Trophoblast cell (in vitro differentiated cells and primary cell): Measurements from ENCODE around the gene PAX3.

Experiments used
- DNase-seq, 2 donors: peaks; one replicate each; pipeline ENCODE4 v3.0.0-alpha.2; 2016
- H2AFZ ChIP-seq: 2 replicates; pipeline ENCODE4 v1.6.1; 2013; ENCODE audit warnings: low read length, moderate library complexity, mild to moderate bottlenecking; ENCODE audit not compliant: insufficient read depth, poor library complexity
- H2AK5ac ChIP-seq: 2 replicates; pipeline ENCODE4 v1.6.1; 2013; ENCODE audit warnings: mild to moderate bottlenecking, low read length
- H2BK120ac ChIP-seq: 2 replicates; pipeline ENCODE4 v1.6.1; 2013; ENCODE audit warnings: low read length, mild to moderate bottlenecking, moderate library complexity; ENCODE audit not compliant: insufficient read depth, poor library complexity
- H2BK12ac ChIP-seq: 2 replicates; pipeline ENCODE4 v1.6.1; 2013; ENCODE audit warnings: mild to moderate bottlenecking, low read length, moderate library complexity
- H2BK5ac ChIP-seq: 2 replicates; pipeline ENCODE4 v1.6.1; 2013; ENCODE audit warnings: low read length, low read depth, moderate library complexity, mild to moderate bottlenecking; ENCODE audit not compliant: poor library complexity
- H3K14ac ChIP-seq: 2 replicates; pipeline ENCODE4 v1.6.1; 2013; ENCODE audit warnings: mild to moderate bottlenecking, low read length
- H3K18ac ChIP-seq: 2 replicates; pipeline ENCODE4 v1.6.1; 2013; ENCODE audit warnings: mild to moderate bottlenecking, low read length
- H3K23ac ChIP-seq: 2 replicates; pipeline ENCODE4 v1.6.1; 2013; ENCODE audit warnings: low read length
- H3K27ac ChIP-seq: 2 replicates; pipeline ENCODE4 v1.5.1; 2013; ENCODE audit warnings: low read depth, mild to moderate bottlenecking, inconsistent platforms, low read length, moderate library complexity
- H3K27me3 ChIP-seq: 2 replicates; pipeline ENCODE4 v1.6.1; 2013; ENCODE audit warnings: inconsistent platforms, mild to moderate bottlenecking, low read length, moderate library complexity; ENCODE audit not compliant: insufficient read depth
- H3K36me3 ChIP-seq, 2 experiments: 1 replicate in 1 of 2; 2 replicates in 1 of 2; pipeline ENCODE4 v1.6.1; 2013; ENCODE audit warnings: low read length in 2 of 2, mild to moderate bottlenecking in 2 of 2, moderate library complexity in 1 of 2; ENCODE audit not compliant: insufficient read depth in 2 of 2, control insufficient read depth in 1 of 2
- H3K4ac ChIP-seq: 2 replicates; pipeline ENCODE4 v1.6.1; 2013; ENCODE audit warnings: low read depth, mild to moderate bottlenecking, low read length, moderate library complexity
- H3K4me1 ChIP-seq, 2 experiments: 1 replicate in 1 of 2; 2 replicates in 1 of 2; pipeline ENCODE4 v1.6.1; 2013; ENCODE audit warnings: low read length in 2 of 2, mild to moderate bottlenecking in 2 of 2, moderate library complexity in 1 of 2; ENCODE audit not compliant: insufficient read depth in 2 of 2, control insufficient read depth in 1 of 2
- H3K4me2 ChIP-seq: 2 replicates; pipeline ENCODE4 v1.6.1; 2013; ENCODE audit warnings: inconsistent platforms, mild to moderate bottlenecking, low read length, moderate library complexity
- H3K4me3 ChIP-seq: 2 replicates; pipeline ENCODE4 v1.5.1; 2013; ENCODE audit warnings: mild to moderate bottlenecking, low read depth, low read length, inconsistent platforms
- H3K79me1 ChIP-seq: one replicate; pipeline ENCODE4 v1.6.1; 2013; ENCODE audit warnings: low read length
- H3K79me2 ChIP-seq: 2 replicates; pipeline ENCODE4 v1.6.1; 2013; ENCODE audit warnings: low read length, mild to moderate bottlenecking; ENCODE audit not compliant: control insufficient read depth, insufficient read depth, poor library complexity
- H3K9ac ChIP-seq: 2 replicates; pipeline ENCODE4 v1.6.1; 2013; ENCODE audit warnings: mild to moderate bottlenecking, low read length
- H3K9me3 ChIP-seq: 2 replicates; pipeline ENCODE4 v1.6.1; 2013; ENCODE audit warnings: low read depth, mild to moderate bottlenecking, control low read depth, inconsistent platforms, low read length; ENCODE audit not compliant: insufficient read depth
- H4K12ac ChIP-seq: 2 replicates; pipeline ENCODE4 v1.6.1; 2013; ENCODE audit warnings: low read depth, mild to moderate bottlenecking, low read length, moderate library complexity
- H4K8ac ChIP-seq: 2 replicates; pipeline ENCODE4 v1.6.1; 2013; ENCODE audit warnings: low read depth, mild to moderate bottlenecking, low read length, moderate library complexity
- H4K91ac ChIP-seq: one replicate; pipeline ENCODE4 v1.6.1; 2013; ENCODE audit warnings: low read depth, mild to moderate bottlenecking, low read length, moderate library complexity
- WGBS: extraction: QIAGEN DNeasy Blood & Tissue Kit; methylation state at CpG from one replicate; pipeline ENCODE4 v1.1.7; 2013; ENCODE audit warnings: missing lambda C conversion rate; ENCODE audit not compliant: insufficient read length, insufficient coverage; ENCODE audit errors: extremely low coverage; 5-methylcytosine and 5-hydroxymethylcytosine counted together

PAX3 gene

DNA sequence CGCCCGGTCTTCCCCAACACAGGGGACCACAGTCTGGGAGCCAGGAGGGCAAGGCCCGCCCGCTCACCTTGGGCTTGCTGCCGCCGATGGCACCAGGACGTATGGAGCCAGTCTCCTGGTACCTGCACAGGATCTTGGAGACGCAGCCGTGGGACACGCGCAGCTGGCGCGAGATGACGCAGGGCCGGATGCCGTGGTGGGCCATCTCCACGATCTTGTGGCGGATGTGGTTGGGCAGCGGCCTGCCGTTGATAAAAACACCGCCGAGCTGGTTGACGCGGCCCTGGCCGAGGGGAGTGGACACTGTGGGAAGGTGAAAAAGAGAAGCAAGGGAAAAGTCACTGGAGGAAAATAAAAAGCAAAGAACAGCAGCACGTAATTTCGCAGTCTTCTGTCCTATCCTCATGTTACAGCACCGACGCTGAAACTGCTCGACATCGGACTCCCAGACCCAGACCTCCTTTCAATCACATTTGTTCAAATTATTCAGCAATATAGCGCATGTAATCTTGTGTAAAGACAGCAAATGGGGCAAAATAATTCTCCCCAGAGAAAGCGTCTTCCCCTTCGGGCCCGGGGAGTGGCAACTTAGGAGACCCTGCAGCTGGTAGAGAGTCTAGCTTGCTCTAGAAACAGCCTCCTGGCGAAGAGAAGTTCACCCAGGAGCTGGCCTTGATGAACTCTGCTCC, 1.7 kb downstream of the PAX3 start:
- H2AFZ ChIP-seq: no peak overlapping the region
- no peaks in the 10 kb centered on the region for H3K36me3 ChIP-seq
- no peak overlapping the region for H2BK120ac ChIP-seq
- H3K9ac ChIP-seq: no peak overlapping the region
- WGBS: no CpG with 5 or more reads among the region's 36 CpGs
- no peak overlapping the region for H3K23ac ChIP-seq
- H4K8ac ChIP-seq: no peak overlapping the region
- H3K79me2 ChIP-seq: no peaks in the 10 kb centered on the region
- H3K4me2 ChIP-seq: no peak overlapping the region
- no peak overlapping the region for H4K12ac ChIP-seq
- peaks cover 0 to 2% of the 10 kb centered on the region in 2 experiments for H3K4me1 ChIP-seq
- H3K4me3 ChIP-seq: no peak overlapping the region
- peaks cover 14% of the 10 kb centered on the region for H3K9me3 ChIP-seq
- no peak overlapping the region for H2BK12ac ChIP-seq
- DNase-seq: no peak
- H2BK5ac ChIP-seq: no peak overlapping the region
- no peak overlapping the region for H3K18ac ChIP-seq
- H3K27me3 ChIP-seq: peaks cover 95% of the 10 kb centered on the region
- H3K79me1 ChIP-seq: no peaks in the 10 kb centered on the region
- H2AK5ac ChIP-seq: no peak overlapping the region
- no peak overlapping the region for H3K14ac ChIP-seq
- no peak overlapping the region for H3K27ac ChIP-seq
- no peak overlapping the region for H3K4ac ChIP-seq
- no peak overlapping the region for H4K91ac ChIP-seq

DNA sequence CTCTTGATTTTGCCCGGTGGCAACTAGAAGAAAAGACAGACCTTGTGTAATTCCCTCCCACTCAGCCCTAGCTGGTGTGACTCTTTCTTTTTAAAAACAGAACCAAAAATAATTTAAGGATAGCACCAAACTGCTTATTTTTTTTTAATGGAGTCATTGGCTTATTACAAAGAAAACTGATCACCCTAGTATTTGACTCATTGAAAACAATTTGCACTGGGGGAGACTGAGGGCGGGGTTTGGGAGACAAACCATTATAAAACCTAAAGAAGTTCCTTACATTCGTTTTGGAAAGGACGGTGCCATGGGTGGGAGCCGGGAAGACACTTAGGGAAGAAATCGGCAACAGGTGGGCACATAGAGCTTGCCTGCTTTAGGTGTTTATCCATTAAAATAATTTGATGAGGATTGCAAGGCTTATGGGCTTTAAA, 2.5 kb downstream of the PAX3 start:
- Histone ChIP-seq H3K4me1 (peaks cover 0 to 2% of the 10 kb centered on the region in 2 experiments), H2AFZ (no peak overlapping the region), H2BK120ac (no peak overlapping the region), H3K9ac (no peak overlapping the region), H3K79me2 (no peaks in the 10 kb centered on the region), H2BK12ac (no peak overlapping the region), H2AK5ac (no peak overlapping the region), H3K4me3 (no peak overlapping the region), H3K36me3 (no peaks in the 10 kb centered on the region), H3K9me3 (peaks cover 14% of the 10 kb centered on the region), H3K23ac (no peak overlapping the region), H3K14ac (no peak overlapping the region), H2BK5ac (no peak overlapping the region), H3K4ac (no peak overlapping the region), H3K27me3 (peaks cover 95% of the 10 kb centered on the region), H3K18ac (no peak overlapping the region), H3K4me2 (no peak overlapping the region), H4K8ac (no peak overlapping the region), H3K27ac (no peak overlapping the region), H4K91ac (no peak overlapping the region), H4K12ac (no peak overlapping the region), H3K79me1 (no peaks in the 10 kb centered on the region)
- WGBS: no CpG with 5 or more reads among the region's 6 CpGs
- DNase-seq: no peak

DNA sequence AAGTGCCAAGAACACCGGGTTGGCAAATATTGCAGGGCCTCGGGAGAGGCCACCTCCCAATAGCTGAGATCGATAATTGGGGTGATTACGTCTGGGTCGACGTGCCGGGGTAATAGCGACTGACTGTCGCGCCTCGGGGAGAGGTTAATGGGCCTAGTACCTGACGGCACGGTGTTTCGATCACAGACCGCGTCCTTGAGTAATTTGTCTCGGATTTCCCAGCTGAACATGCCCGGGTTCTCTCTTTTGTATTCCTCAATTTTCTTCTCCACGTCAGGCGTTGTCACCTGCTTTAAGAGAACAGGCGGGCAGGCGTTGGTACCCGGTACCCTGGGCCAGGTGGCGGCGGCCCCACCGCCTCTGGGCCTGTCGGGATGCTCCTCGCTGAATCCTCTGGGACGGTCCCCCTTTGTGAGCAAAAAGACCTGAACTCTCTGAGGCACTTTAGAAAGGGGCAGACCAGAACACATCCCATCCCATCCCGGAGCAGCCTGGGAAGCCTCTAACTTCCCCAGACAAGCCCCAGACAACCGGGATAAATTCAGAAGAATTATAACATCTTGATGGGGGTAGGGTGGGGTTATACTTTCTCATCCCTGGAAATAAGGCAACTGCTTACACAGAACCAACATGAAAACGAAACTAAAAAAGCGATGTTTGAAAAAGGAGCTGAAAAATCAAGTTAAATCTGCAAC, 3.3 kb downstream of the PAX3 start:
- H3K18ac ChIP-seq: no peak overlapping the region
- no peak overlapping the region for H3K14ac ChIP-seq
- no peak overlapping the region for H4K8ac ChIP-seq
- no peak overlapping the region for H3K27ac ChIP-seq
- H2BK12ac ChIP-seq: no peak overlapping the region
- H3K9ac ChIP-seq: no peak overlapping the region
- no peak overlapping the region for H3K23ac ChIP-seq
- H2BK5ac ChIP-seq: no peak overlapping the region
- no peak overlapping the region for H4K91ac ChIP-seq
- no peak overlapping the region for H3K4ac ChIP-seq
- no peaks in the 10 kb centered on the region for H3K79me2 ChIP-seq
- no peak overlapping the region for H2BK120ac ChIP-seq
- H2AK5ac ChIP-seq: no peak overlapping the region
- H3K9me3 ChIP-seq: peaks cover 14% of the 10 kb centered on the region
- no peak for DNase-seq
- H3K4me2 ChIP-seq: no peak overlapping the region
- H3K4me3 ChIP-seq: no peak overlapping the region
- no CpG with 5 or more reads among the region's 33 CpGs for WGBS
- no peaks in the 10 kb centered on the region for H3K79me1 ChIP-seq
- no peaks in the 10 kb centered on the region for H3K36me3 ChIP-seq
- no peak overlapping the region for H2AFZ ChIP-seq
- peaks cover 95% of the 10 kb centered on the region for H3K27me3 ChIP-seq
- peaks cover 2 to 3% of the 10 kb centered on the region in 2 experiments for H3K4me1 ChIP-seq
- no peak overlapping the region for H4K12ac ChIP-seq

DNA sequence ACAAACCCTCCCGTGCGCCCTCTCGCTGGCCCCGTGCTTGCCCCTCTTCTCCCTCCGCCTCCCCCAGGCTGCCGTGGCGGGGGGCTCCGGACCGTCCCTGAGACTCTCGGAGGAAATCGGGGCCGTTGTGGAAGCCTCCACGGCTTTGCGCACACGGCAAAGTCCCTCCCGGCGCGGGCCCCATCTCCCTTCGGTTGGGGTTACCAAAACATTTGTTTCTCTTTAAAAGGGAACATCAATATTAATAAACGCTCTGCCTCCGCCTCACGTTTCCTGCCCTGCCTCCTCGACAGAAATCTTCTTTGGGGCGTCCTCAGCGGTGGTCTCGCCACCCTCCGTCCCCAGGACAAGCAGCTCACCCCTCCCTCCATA, 3.8 kb downstream of the PAX3 start:
- Histone ChIP-seq H2BK12ac (no peak overlapping the region), H3K4ac (no peak overlapping the region), H2AFZ (no peak overlapping the region), H4K12ac (no peak overlapping the region), H3K79me1 (no peaks in the 10 kb centered on the region), H4K8ac (no peak overlapping the region), H3K18ac (no peak overlapping the region), H3K9me3 (peaks cover 14% of the 10 kb centered on the region), H3K4me3 (no peak overlapping the region), H3K14ac (no peak overlapping the region), H2BK120ac (no peak overlapping the region), H3K4me1 (peaks cover 2 to 3% of the 10 kb centered on the region in 2 experiments), H3K36me3 (no peaks in the 10 kb centered on the region), H4K91ac (no peak overlapping the region), H2BK5ac (no peak overlapping the region), H3K79me2 (no peaks in the 10 kb centered on the region), H3K4me2 (no peak overlapping the region), H2AK5ac (no peak overlapping the region), H3K9ac (no peak overlapping the region), H3K27ac (no peak overlapping the region), H3K23ac (no peak overlapping the region), H3K27me3 (peaks cover 95% of the 10 kb centered on the region)
- WGBS: no CpG with 5 or more reads among the region's 27 CpGs
- no peak for DNase-seq
